Measurements from ENCODE around the gene IRAK3.

IRAK3 gene

DNA sequence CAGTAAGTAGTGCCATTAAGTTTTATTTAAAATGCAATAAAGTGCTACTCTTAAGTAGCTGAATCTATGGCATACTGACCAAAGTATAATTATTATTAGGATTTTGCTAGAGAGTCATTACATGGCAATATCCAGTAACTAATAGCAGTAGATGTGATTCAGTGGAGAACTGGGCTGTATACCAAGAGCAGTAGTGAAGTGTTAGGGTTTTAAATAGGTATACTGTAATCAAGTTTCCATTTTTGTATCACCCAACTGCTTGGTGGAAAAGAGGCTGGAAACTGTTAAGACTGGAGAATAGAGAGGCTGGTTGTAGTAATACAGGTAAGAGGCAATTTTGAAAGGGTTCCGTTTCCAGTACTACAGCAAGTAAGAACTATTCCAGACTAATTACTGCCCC, 45.1 kb upstream of the IRAK3 start:
- TF ChIP-seq, protein P1, sequence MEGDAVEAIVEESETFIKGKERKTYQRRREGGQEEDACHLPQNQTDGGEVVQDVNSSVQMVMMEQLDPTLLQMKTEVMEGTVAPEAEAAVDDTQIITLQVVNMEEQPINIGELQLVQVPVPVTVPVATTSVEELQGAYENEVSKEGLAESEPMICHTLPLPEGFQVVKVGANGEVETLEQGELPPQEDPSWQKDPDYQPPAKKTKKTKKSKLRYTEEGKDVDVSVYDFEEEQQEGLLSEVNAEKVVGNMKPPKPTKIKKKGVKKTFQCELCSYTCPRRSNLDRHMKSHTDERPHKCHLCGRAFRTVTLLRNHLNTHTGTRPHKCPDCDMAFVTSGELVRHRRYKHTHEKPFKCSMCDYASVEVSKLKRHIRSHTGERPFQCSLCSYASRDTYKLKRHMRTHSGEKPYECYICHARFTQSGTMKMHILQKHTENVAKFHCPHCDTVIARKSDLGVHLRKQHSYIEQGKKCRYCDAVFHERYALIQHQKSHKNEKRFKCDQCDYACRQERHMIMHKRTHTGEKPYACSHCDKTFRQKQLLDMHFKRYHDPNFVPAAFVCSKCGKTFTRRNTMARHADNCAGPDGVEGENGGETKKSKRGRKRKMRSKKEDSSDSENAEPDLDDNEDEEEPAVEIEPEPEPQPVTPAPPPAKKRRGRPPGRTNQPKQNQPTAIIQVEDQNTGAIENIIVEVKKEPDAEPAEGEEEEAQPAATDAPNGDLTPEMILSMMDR (IDR thresholded peaks at IDR 0.05; ENCODE audit: insufficient read depth, low read length, poor library complexity, severe bottlenecking): no peak
- Histone ChIP-seq H3K27me3 (replicated peaks; ENCODE audit: control insufficient read depth, insufficient read depth, low read length) (no peaks in the 10 kb centered on the region), H3K36me3 (ENCODE audit: control insufficient read depth, insufficient read depth, low read length) (peaks cover 3% of the 10 kb centered on the region), H3K4me3 (replicated peaks; ENCODE audit: low read depth, low read length) (no peak overlapping the region)
- no peak for DNase-seq (ENCODE audit: extremely low read depth, insufficient read length)

- Histone ChIP-seq H3K36me3 (ENCODE audit: control insufficient read depth, insufficient read depth, low read length) (peaks cover 3% of the 10 kb centered on the region), H3K4me3 (replicated peaks; ENCODE audit: low read depth, low read length) (no peak overlapping the region), H3K27me3 (replicated peaks; ENCODE audit: control insufficient read depth, insufficient read depth, low read length) (no peaks in the 10 kb centered on the region)
- TF ChIP-seq, protein P1 (IDR thresholded peaks at IDR 0.05; ENCODE audit: insufficient read depth, low read length, poor library complexity, severe bottlenecking): peak; percentile 14
- no peak for DNase-seq (ENCODE audit: extremely low read depth, insufficient read length)
Measured at GRCh38 chr12:66144791-66145754, 43.9 kb upstream of the IRAK3 start.

- Histone ChIP-seq H3K36me3 (ENCODE audit: control insufficient read depth, insufficient read depth, low read length) (no peaks in the 10 kb centered on the region), H3K27me3 (replicated peaks; ENCODE audit: control insufficient read depth, insufficient read depth, low read length) (no peaks in the 10 kb centered on the region), H3K4me3 (replicated peaks; ENCODE audit: low read depth, low read length) (no peak overlapping the region)
- TF ChIP-seq, protein P1 (IDR thresholded peaks at IDR 0.05; ENCODE audit: insufficient read depth, low read length, poor library complexity, severe bottlenecking): peak; percentile 7
- no peak for DNase-seq (ENCODE audit: extremely low read depth, insufficient read length)
Measured at GRCh38 chr12:66149702-66150398, 39.2 kb upstream of the IRAK3 start.

- Histone ChIP-seq H3K27me3 (replicated peaks; ENCODE audit: control insufficient read depth, insufficient read depth, low read length) (no peaks in the 10 kb centered on the region), H3K4me3 (replicated peaks; ENCODE audit: low read depth, low read length) (no peak overlapping the region), H3K36me3 (ENCODE audit: control insufficient read depth, insufficient read depth, low read length) (no peaks in the 10 kb centered on the region)
- TF ChIP-seq, protein P1 (IDR thresholded peaks at IDR 0.05; ENCODE audit: insufficient read depth, low read length, poor library complexity, severe bottlenecking): no peak
- no peak for DNase-seq (ENCODE audit: extremely low read depth, insufficient read length)
Measured at GRCh38 chr12:66152732-66153131, 36.3 kb upstream of the IRAK3 start.

DNA sequence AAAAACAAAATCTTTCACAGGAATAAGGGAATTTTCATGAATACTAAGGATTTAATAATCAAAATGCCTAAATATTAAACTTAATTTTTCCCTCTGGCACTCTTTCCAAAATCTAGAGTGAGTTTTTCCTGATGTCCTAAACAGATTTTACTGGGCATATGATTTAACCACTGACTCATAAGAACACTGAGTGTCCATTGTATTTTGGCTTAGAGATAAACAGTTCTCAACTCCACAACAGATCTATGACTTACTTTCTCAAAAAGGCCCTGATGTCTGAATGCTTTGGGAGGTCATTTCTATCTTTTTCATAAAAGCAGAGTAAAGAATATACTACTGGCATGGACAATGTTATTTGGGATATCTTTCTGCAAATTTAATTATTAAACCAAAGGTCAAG, 34.2 kb upstream of the IRAK3 start:
- TF ChIP-seq, protein P1 (IDR thresholded peaks at IDR 0.05; ENCODE audit: insufficient read depth, low read length, poor library complexity, severe bottlenecking): no peak
- DNase-seq (ENCODE audit: extremely low read depth, insufficient read length): no peak
- Histone ChIP-seq H3K27me3 (replicated peaks; ENCODE audit: control insufficient read depth, insufficient read depth, low read length) (no peaks in the 10 kb centered on the region), H3K4me3 (replicated peaks; ENCODE audit: low read depth, low read length) (no peak overlapping the region), H3K36me3 (ENCODE audit: control insufficient read depth, insufficient read depth, low read length) (peaks cover 3% of the 10 kb centered on the region; the same call in 1 of the 2 replicates)
